Adrenal gland (tissue), 5 donors: ENCODE results near the gene MAP4.

Experiments used
- POLR2A ChIP-seq, 2 donors: fragments of 450-650 bp; IDR thresholded peaks; one replicate each; pipeline ENCODE4 v1.6.1; 2017; ENCODE audit warnings: antibody characterized with exemption in 2 of 2, mild to moderate bottlenecking in 2 of 2, moderate library complexity in 1 of 2
- TF ChIP-seq, protein P1 (sequence below), 6 experiments: fragments of 450-650 bp in 4 of 6; fragments of 200-600 bp in 2 of 6; sonication (generic) in 1 of 6; IDR thresholded peaks; 1 replicate in 5 of 6; 2 replicates in 1 of 6; pipeline versions ENCODE4 v1.5.1 to v1.8.0; 2016 to 2021; ENCODE audit warnings: antibody characterized with exemption in 6 of 6, mild to moderate bottlenecking in 2 of 6, moderate library complexity in 1 of 6
- donor health status: DM: no; HTN: no; CAD: no.

DNA sequence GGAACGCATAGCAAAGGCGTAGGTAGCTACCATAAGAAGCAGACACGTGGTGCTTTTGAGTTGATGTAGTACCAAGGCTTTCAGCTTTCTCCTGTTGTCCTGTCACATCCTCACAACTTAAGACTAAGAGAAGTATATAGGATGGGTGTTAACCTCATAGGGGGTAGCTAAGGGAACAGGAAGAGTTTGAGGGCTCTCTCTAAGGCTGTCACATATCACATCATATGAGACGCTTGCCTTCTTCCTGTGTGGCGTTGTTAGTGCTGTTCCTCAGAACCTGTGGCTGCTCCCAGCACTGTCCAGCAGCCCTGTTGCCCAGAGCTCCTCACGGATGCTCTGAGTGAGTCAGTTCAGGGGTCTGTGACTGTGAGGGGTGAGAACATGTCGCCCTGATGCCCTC is 198.6 kb downstream of the MAP4 start:
- TF ChIP-seq, protein P1, sequence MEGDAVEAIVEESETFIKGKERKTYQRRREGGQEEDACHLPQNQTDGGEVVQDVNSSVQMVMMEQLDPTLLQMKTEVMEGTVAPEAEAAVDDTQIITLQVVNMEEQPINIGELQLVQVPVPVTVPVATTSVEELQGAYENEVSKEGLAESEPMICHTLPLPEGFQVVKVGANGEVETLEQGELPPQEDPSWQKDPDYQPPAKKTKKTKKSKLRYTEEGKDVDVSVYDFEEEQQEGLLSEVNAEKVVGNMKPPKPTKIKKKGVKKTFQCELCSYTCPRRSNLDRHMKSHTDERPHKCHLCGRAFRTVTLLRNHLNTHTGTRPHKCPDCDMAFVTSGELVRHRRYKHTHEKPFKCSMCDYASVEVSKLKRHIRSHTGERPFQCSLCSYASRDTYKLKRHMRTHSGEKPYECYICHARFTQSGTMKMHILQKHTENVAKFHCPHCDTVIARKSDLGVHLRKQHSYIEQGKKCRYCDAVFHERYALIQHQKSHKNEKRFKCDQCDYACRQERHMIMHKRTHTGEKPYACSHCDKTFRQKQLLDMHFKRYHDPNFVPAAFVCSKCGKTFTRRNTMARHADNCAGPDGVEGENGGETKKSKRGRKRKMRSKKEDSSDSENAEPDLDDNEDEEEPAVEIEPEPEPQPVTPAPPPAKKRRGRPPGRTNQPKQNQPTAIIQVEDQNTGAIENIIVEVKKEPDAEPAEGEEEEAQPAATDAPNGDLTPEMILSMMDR (IDR thresholded peaks at IDR 0.05): no peak
- no peak for TF ChIP-seq POLR2A (IDR thresholded peaks at IDR 0.05)
